Spleen (tissue), 11 donors: Measurements from ENCODE around the gene OR4C6. TPM values are rescaled to one million over a fixed set of nuclear protein-coding genes. Genes with fewer than 3 reads are reported as not detected.
A peak's percentile ranks its signal among the peaks of the same experiment; 100 is the strongest.

Experiments used
- DNase-seq: peaks from one replicate; pipeline ENCODE4 v3.0.0-alpha.2; 2020
- H3K27ac ChIP-seq, 8 donors: fragments of 200-600 bp; sonication (generic) in 7 of 8; 1 replicate in 4 of 8; 2 replicates in 4 of 8; pipeline versions ENCODE4 v1.5.0 to v1.8.0; 2016 to 2021; ENCODE audit warnings: inconsistent platforms in 4 of 8, mild to moderate bottlenecking in 4 of 8, moderate library complexity in 1 of 8
- H3K27me3 ChIP-seq, 7 donors: fragments of 200-600 bp; sonication (generic) in 6 of 7; replicated peaks in 1 of 7; 1 replicate in 4 of 7; 2 replicates in 3 of 7; pipeline versions ENCODE4 v1.5.0 to v1.8.0; 2016 to 2021; ENCODE audit warnings: inconsistent platforms in 3 of 7, mild to moderate bottlenecking in 1 of 7
- H3K36me3 ChIP-seq, 6 donors: fragments of 200-600 bp; sonication (generic) in 5 of 6; 1 replicate in 4 of 6; 2 replicates in 2 of 6; pipeline versions ENCODE4 v1.5.0 to v1.8.0; 2016 to 2021; ENCODE audit warnings: inconsistent platforms in 2 of 6
- H3K4me1 ChIP-seq, 6 donors: fragments of 200-600 bp; sonication (generic) in 5 of 6; 1 replicate in 3 of 6; 2 replicates in 3 of 6; pipeline versions ENCODE4 v1.5.0 to v1.8.0; 2016 to 2021; ENCODE audit warnings: inconsistent platforms in 3 of 6
- H3K4me3 ChIP-seq, 8 donors: fragments of 200-600 bp; sonication (generic) in 7 of 8; 1 replicate in 4 of 8; 2 replicates in 4 of 8; pipeline versions ENCODE4 v1.5.0 to v1.8.0; 2016 to 2021; ENCODE audit warnings: inconsistent platforms in 4 of 8, mild to moderate bottlenecking in 4 of 8, moderate library complexity in 2 of 8
- H3K9me3 ChIP-seq, 8 donors: fragments of 200-600 bp; sonication (generic) in 7 of 8; 1 replicate in 4 of 8; 2 replicates in 4 of 8; pipeline versions ENCODE4 v1.5.0 to v1.8.0; 2016 to 2021; ENCODE audit warnings: inconsistent platforms in 4 of 8
- POLR2A ChIP-seq, 3 donors: fragments of 450-650 bp; IDR thresholded peaks; one replicate each; pipeline ENCODE4 v1.5.1; 2017; ENCODE audit warnings: antibody characterized with exemption in 3 of 3, mild to moderate bottlenecking in 1 of 3
- POLR2AphosphoS5 ChIP-seq, 3 donors: sonication (generic); formaldehyde crosslinking; IDR thresholded peaks; one replicate each; pipeline ENCODE4 v1.5.1; 2017; ENCODE audit warnings: antibody characterized with exemption in 3 of 3
- WGBS, 5 donors: extraction: QIAGEN DNeasy Blood & Tissue Kit in 3 of 5; methylation state at CpG; one replicate each; pipeline versions ENCODE4 v1.1.5 to v1.1.7; 2013 to 2018; 5-methylcytosine and 5-hydroxymethylcytosine counted together
- intact Hi-C: fragments of 100-400 bp; cut with DNase I; formaldehyde crosslinking; loops from one replicate; pipeline ENCODE4 v1.15.0; 2023; ENCODE audit warnings: low total_unique reads
- polyA plus RNA-seq, 3 donors: library from polyadenylated mRNA; stranded (reverse); fragments of 200-250 nt; gene quantifications; one replicate each; pipeline ENCODE4 v1.2.1, GENCODE V29; 2013
- total RNA-seq, 7 donors: library from RNA; depleted of rRNA in 3 of 7; stranded (reverse); fragments of >200 nt in 3 of 7; fragmentation: NEBNext Ultra II Directional in 4 of 7; extraction: Animal tissue kit (Norgen Biotek cat#: 25700) in 4 of 7; gene quantifications; one replicate each; pipeline versions ENCODE4 v1.1.0 to v1.2.1, GENCODE V29; 2016 to 2021
- TF ChIP-seq, protein P1 (sequence below), 11 experiments: fragments of 200-600 bp in 7 of 11; fragments of 450-650 bp in 4 of 11; sonication (generic) in 4 of 11; IDR thresholded peaks in 8 of 11; conservative IDR thresholded peaks in 3 of 11; 1 replicate in 7 of 11; 2 replicates in 4 of 11; pipeline versions ENCODE4 v1.4.0 to v1.8.0; 2016 to 2021; ENCODE audit warnings: antibody characterized with exemption in 11 of 11, inconsistent platforms in 4 of 11, mild to moderate bottlenecking in 1 of 11
- donor health status: healthy with polysubstance abuse.
- donor health status: DM: no; HTN: no; CAD: no; lungs with moderate emphysema.
- donor health status: DM: no; HTN: no; CAD: no.
- donor health status: Bipolar disorder and iron deficiency.
- donor health status: healthy.
- donor health status: DM: no; HTN: no; CAD: no.
- donor health status: DM: yes; HTN: yes; CAD: no.

The OR4C6 gene
- total and polyA plus RNA-seq, 10 donors: not detected

DNA sequence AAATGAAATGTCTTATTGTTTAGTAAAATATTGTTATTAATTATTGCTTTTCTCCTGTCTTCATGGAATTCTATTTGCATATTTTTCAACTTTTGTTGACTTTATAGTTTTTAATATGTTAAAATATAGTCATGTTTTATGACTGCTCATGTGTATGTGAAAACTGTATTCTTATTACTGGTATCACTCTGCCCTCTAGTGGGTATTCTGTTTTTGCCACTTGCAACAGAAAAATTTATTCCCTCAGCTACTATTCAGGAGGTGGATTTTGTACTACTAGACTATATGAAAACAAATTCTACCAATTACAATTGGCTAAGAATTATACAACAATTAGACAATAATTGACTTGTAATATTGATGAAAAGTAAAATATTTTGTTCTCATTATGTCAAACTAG, 45.0 kb downstream of the OR4C6 start:
- H3K27ac ChIP-seq: no peak overlapping the region
- intact Hi-C loops: no loop called here
- H3K4me3 ChIP-seq: no peak overlapping the region
- H3K27me3 ChIP-seq: no peaks in the 10 kb centered on the region
- no peaks in the 10 kb centered on the region for H3K36me3 ChIP-seq
- no peaks in the 10 kb centered on the region for H3K4me1 ChIP-seq
- TF ChIP-seq POLR2A (IDR thresholded peaks at IDR 0.05): no peak
- TF ChIP-seq, protein P1, sequence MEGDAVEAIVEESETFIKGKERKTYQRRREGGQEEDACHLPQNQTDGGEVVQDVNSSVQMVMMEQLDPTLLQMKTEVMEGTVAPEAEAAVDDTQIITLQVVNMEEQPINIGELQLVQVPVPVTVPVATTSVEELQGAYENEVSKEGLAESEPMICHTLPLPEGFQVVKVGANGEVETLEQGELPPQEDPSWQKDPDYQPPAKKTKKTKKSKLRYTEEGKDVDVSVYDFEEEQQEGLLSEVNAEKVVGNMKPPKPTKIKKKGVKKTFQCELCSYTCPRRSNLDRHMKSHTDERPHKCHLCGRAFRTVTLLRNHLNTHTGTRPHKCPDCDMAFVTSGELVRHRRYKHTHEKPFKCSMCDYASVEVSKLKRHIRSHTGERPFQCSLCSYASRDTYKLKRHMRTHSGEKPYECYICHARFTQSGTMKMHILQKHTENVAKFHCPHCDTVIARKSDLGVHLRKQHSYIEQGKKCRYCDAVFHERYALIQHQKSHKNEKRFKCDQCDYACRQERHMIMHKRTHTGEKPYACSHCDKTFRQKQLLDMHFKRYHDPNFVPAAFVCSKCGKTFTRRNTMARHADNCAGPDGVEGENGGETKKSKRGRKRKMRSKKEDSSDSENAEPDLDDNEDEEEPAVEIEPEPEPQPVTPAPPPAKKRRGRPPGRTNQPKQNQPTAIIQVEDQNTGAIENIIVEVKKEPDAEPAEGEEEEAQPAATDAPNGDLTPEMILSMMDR (IDR thresholded peaks at IDR 0.05 in 8 of 11, conservative IDR thresholded peaks at IDR 0.05 in 3 of 11): peak in 2 of 11 experiments; percentile 26
- DNase-seq: no peak
- H3K9me3 ChIP-seq: peaks cover 0 to 50% (median 32%) of the 10 kb centered on the region in 8 donors

DNA sequence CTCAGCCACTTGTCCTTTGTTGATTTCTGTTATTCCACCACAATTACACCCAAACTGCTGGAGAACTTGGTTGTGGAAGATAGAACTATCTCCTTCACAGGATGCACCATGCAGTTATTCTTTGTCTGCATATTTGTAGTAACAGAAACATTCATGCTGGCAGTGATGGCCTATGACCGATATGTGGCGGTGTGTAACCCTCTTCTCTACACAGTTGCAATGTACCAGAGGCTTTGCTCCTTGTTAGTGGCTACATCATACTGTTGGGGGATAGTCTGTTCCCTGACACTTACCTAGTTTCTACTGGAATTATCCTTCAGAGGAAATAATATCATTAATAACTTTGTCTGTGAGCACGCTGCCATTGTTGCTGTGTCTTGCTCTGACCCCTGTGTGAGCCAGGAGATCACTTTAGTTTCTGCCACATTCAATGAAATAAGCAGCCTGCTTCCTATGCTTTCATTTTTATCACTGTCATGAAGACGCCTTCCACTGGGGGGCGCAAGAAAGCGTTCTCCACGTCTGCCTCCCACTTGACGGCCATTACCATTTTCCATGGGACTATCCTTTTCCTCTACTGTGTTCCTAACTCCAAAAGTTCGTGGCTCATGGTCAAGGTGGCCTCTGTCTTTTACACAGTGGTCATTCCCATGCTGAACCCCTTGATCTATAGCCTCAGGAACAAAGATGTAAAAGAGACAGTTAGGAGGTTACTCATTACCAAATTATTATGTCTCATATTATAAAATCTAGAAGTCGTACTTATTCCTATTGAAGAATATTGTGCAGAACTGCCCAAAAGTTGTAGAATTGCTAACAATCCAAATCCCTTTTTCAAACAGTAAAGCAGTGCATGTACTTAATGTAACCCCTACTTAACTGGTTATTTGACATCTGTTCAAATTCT, 53.2 kb downstream of the OR4C6 start:
- Histone ChIP-seq H3K27ac (no peak overlapping the region), H3K4me1 (no peaks in the 10 kb centered on the region), H3K27me3 (no peaks in the 10 kb centered on the region), H3K9me3 (peaks cover 0 to 21% (median 10%) of the 10 kb centered on the region in 8 donors), H3K36me3 (no peaks in the 10 kb centered on the region), H3K4me3 (no peak overlapping the region)
- DNase-seq: no peak
- 28 to 38% (median 31%) methylated on average over 10 of the region's 10 CpGs for WGBS, 5 donors
- TF ChIP-seq, protein P1 (IDR thresholded peaks at IDR 0.05 in 8 of 11, conservative IDR thresholded peaks at IDR 0.05 in 3 of 11): no peak
- TF ChIP-seq POLR2AphosphoS5 (IDR thresholded peaks at IDR 0.05) (no peak), POLR2A (IDR thresholded peaks at IDR 0.05) (no peak)
- intact Hi-C loops: no loop called here

Other genes starting within 250 kb of the OR4C6 start
- not detected for gene OR4C15, start 107.7 kb upstream of the OR4C6 start, total RNA-seq
- not detected for gene OR4C15, start 107.7 kb upstream of the OR4C6 start, polyA plus RNA-seq
- gene OR4C16, start 90.1 kb upstream of the OR4C6 start, total RNA-seq: not detected
- not detected for gene OR4C16, start 90.1 kb upstream of the OR4C6 start, polyA plus RNA-seq
- not detected for gene OR4C11, start 54.6 kb upstream of the OR4C6 start, total RNA-seq
- gene OR4C11, start 54.6 kb upstream of the OR4C6 start, polyA plus RNA-seq: not detected
- not detected for gene OR4P4, start 27.1 kb upstream of the OR4C6 start, total RNA-seq
- not detected for gene OR4P4, start 27.1 kb upstream of the OR4C6 start, polyA plus RNA-seq
- gene OR4S2, start 13.9 kb upstream of the OR4C6 start, total RNA-seq: not detected
- not detected for gene OR4S2, start 13.9 kb upstream of the OR4C6 start, polyA plus RNA-seq
- not detected for gene OR5D13, start 111.2 kb downstream of the OR4C6 start, total RNA-seq
- not detected for gene OR5D13, start 111.2 kb downstream of the OR4C6 start, polyA plus RNA-seq
- not detected for gene OR5D14, start 133.4 kb downstream of the OR4C6 start, total RNA-seq
- not detected for gene OR5D14, start 133.4 kb downstream of the OR4C6 start, polyA plus RNA-seq
- not detected for gene OR5L1, start 149.2 kb downstream of the OR4C6 start, total RNA-seq
- not detected for gene OR5L1, start 149.2 kb downstream of the OR4C6 start, polyA plus RNA-seq
- not detected for gene OR5D18, start 157.4 kb downstream of the OR4C6 start, total RNA-seq
- gene OR5D18, start 157.4 kb downstream of the OR4C6 start, polyA plus RNA-seq: not detected
- not detected for gene OR5L2, start 165.0 kb downstream of the OR4C6 start, total RNA-seq
- not detected for gene OR5L2, start 165.0 kb downstream of the OR4C6 start, polyA plus RNA-seq
- not detected for gene OR5D16, start 176.6 kb downstream of the OR4C6 start, total RNA-seq
- not detected for gene OR5D16, start 176.6 kb downstream of the OR4C6 start, polyA plus RNA-seq
- gene TRIM51, start 221.1 kb downstream of the OR4C6 start, total RNA-seq: not detected
- gene TRIM51, start 221.1 kb downstream of the OR4C6 start, polyA plus RNA-seq: not detected